PC-3 (cell line): Measurements from ENCODE around the gene RNF149. TPM values are rescaled to one million over a fixed set of nuclear protein-coding genes. Genes with fewer than 3 reads are reported as not detected.

Source experiments
- ATAC-seq: fragments of 200-7000 bp; cut with Tn5 transposase; 2 replicates; pipeline ENCODE4 v1.9.1; 2020; ENCODE audit warnings: mild to moderate bottlenecking, moderate library complexity
- BruUV-seq: library from RNA; stranded (reverse); fragments of 400-500 nt; replicated peaks from 2 replicates; lab custom pipeline; 2021; lab: Mats Ljungman, UMichigan
- CTCF ChIA-PET: fragments of 300-600 bp; sonication (Branson Sonifier 250); formaldehyde crosslinking; loops from one replicate; lab custom pipeline; 2022; ENCODE audit warnings: antibody characterized with exemption; lab: Charles Lee
- POLR2A ChIA-PET: fragments of 300-600 bp; sonication (Branson Sonifier 250); formaldehyde crosslinking; loops from one replicate; lab custom pipeline; 2022; ENCODE audit warnings: antibody characterized with exemption; ENCODE audit not compliant: unreplicated experiment; lab: Charles Lee
- DNase-seq: peaks from one replicate; pipeline ENCODE4 v3.0.0-alpha.2; 2015
- H2AFZ ChIP-seq: fragments of 300-600 bp; sonication (generic); 2 replicates; pipeline ENCODE4 v1.6.0; 2016; ENCODE audit warnings: antibody characterized with exemption, low read length
- H3F3A ChIP-seq: fragments of 300-600 bp; sonication (generic); one replicate; pipeline ENCODE4 v1.6.0; 2017; ENCODE audit warnings: antibody characterized with exemption, low read length, control low read depth, mild to moderate bottlenecking; ENCODE audit not compliant: unreplicated experiment
- H3K27ac ChIP-seq: fragments of 300-600 bp; sonication (generic); 2 replicates; pipeline ENCODE4 v1.5.1; 2016; ENCODE audit warnings: mild to moderate bottlenecking, low read length
- H3K27me3 ChIP-seq: fragments of 300-600 bp; sonication (generic); 2 replicates; pipeline ENCODE4 v1.6.1; 2016; ENCODE audit warnings: low read length, mixed read lengths
- H3K36me3 ChIP-seq: fragments of 300-600 bp; sonication (generic); 2 replicates; pipeline ENCODE4 v1.6.1; 2016; ENCODE audit warnings: low read depth, mixed run types, low read length, mixed read lengths
- H3K4me1 ChIP-seq: fragments of 300-600 bp; sonication (generic); 2 replicates; pipeline ENCODE4 v1.5.1; 2016; ENCODE audit warnings: low read length; ENCODE audit not compliant: insufficient read depth
- H3K4me2 ChIP-seq: fragments of 300-600 bp; sonication (generic); 2 replicates; pipeline ENCODE4 v1.6.0; 2016; ENCODE audit warnings: low read length
- H3K4me3 ChIP-seq: fragments of 300-600 bp; sonication (generic); 2 replicates; pipeline ENCODE4 v1.5.1; 2016; ENCODE audit warnings: mild to moderate bottlenecking, low read length, mixed read lengths
- H3K79me2 ChIP-seq: fragments of 300-600 bp; sonication (generic); 2 replicates; pipeline ENCODE4 v1.6.1; 2017; ENCODE audit warnings: low read length, mixed read lengths
- H3K9ac ChIP-seq: fragments of 300-600 bp; sonication (generic); 2 replicates; pipeline ENCODE4 v1.6.0; 2016; ENCODE audit warnings: mild to moderate bottlenecking, low read length
- H3K9me2 ChIP-seq: fragments of 300-600 bp; sonication (generic); replicated peaks from 2 replicates; pipeline ENCODE4 v1.6.1; 2016; ENCODE audit warnings: mixed run types, low read length, mixed read lengths
- H3K9me3 ChIP-seq: fragments of 300-600 bp; sonication (generic); 2 replicates; pipeline ENCODE4 v1.6.1; 2016; ENCODE audit warnings: low read length, mixed read lengths
- H4K20me1 ChIP-seq: fragments of 300-600 bp; sonication (generic); 2 replicates; pipeline ENCODE4 v1.6.1; 2016; ENCODE audit warnings: low read length, mixed read lengths
- CTCF ChIP-seq: fragments of 300-600 bp; sonication (generic); conservative IDR thresholded peaks from 2 replicates; pipeline ENCODE4 v1.5.1; 2017; ENCODE audit warnings: antibody characterized with exemption, low read depth, mild to moderate bottlenecking, low read length
- EZH2 ChIP-seq: fragments of 300-600 bp; sonication (generic); IDR thresholded peaks from one replicate; pipeline ENCODE4 v1.6.1; 2017; ENCODE audit warnings: antibody characterized with exemption, mild to moderate bottlenecking, low read length; ENCODE audit not compliant: unreplicated experiment
- EZH2phosphoT487 ChIP-seq: fragments of 300-600 bp; sonication (generic); IDR thresholded peaks from 2 replicates; pipeline ENCODE4 v1.6.1; 2018; ENCODE audit warnings: mild to moderate bottlenecking, antibody characterized with exemption, low read length, borderline replicate concordance
- intact Hi-C: fragments of 100-400 bp; cut with micrococcal nuclease; formaldehyde crosslinking; loops from 2 replicates; pipeline ENCODE4 v1.9.0; 2023
- total RNA-seq: library from RNA; depleted of rRNA; stranded (reverse); fragments of >200 nt; gene quantifications from 2 replicates; pipeline ENCODE4 v1.2.3, GENCODE V29; 2014

RNF149 gene
- total RNA-seq, 1 experiment from 2014 or later: 47.3 TPM

- H3K36me3 ChIP-seq: no peaks in the 10 kb centered on the region
- peak overlapping the region; percentile 10; the same call in 1 of the 2 replicates for H3K4me2 ChIP-seq
- ATAC-seq (no peak), DNase-seq (no peak)
- no peaks in the 10 kb centered on the region for H3K9me2 ChIP-seq
- no TSS peak for BruUV-seq
- no peak for TF ChIP-seq EZH2
- no peak for TF ChIP-seq EZH2phosphoT487
- TF ChIP-seq CTCF: no peak
- H3K27ac ChIP-seq: no peak overlapping the region
- no peaks in the 10 kb centered on the region for H3K79me2 ChIP-seq
- H3F3A ChIP-seq: no peaks in the 10 kb centered on the region
- no peak overlapping the region for H2AFZ ChIP-seq
- no peaks in the 10 kb centered on the region for H4K20me1 ChIP-seq
- no peak overlapping the region for H3K4me3 ChIP-seq
- ChIA-PET POLR2A (interaction anchor here (0.6 kb wide), 1 partner anchor 515 kb away, joined by 3 read pairs; no protein-coding TSS in a partner anchor), CTCF (no interaction called here)
- H3K4me1 ChIP-seq: no peaks in the 10 kb centered on the region
- intact Hi-C loops: no loop called here
- H3K9me3 ChIP-seq: no peaks in the 10 kb centered on the region
- no peaks in the 10 kb centered on the region for H3K27me3 ChIP-seq
- H3K9ac ChIP-seq: no peak overlapping the region
Measured at GRCh38 chr2:101231937-101232730, 76.4 kb downstream of the RNF149 start.

- Histone ChIP-seq H3K4me3 (no peak overlapping the region), H3K9ac (no peak overlapping the region), H3K4me2 (no peak overlapping the region), H4K20me1 (no peaks in the 10 kb centered on the region), H3K27ac (no peak overlapping the region), H3K4me1 (no peaks in the 10 kb centered on the region), H3K79me2 (no peaks in the 10 kb centered on the region), H2AFZ (no peak overlapping the region), H3K27me3 (no peaks in the 10 kb centered on the region), H3K9me2 (no peaks in the 10 kb centered on the region), H3F3A (no peaks in the 10 kb centered on the region), H3K36me3 (no peaks in the 10 kb centered on the region), H3K9me3 (no peaks in the 10 kb centered on the region)
- BruUV-seq: no TSS peak
- intact Hi-C loops: no loop called here
- ATAC-seq: no peak
- TF ChIP-seq EZH2 (no peak), CTCF (no peak), EZH2phosphoT487 (no peak)
- ChIA-PET CTCF (interaction anchor here (1.3 kb wide), 1 partner anchor 13 kb away, joined by 4 read pairs; no protein-coding TSS in a partner anchor), POLR2A (interaction anchor here (0.6 kb wide), 1 partner anchor 229 kb away, joined by 3 read pairs; the partner anchor contains the start of gene RPL31)
- no peak for DNase-seq
Measured at GRCh38 chr2:101231240-101231639, 77.3 kb downstream of the RNF149 start.

- CTCF ChIA-PET: interaction anchor here (1.3 kb wide), 1 partner anchor 13 kb away, joined by 4 read pairs; no protein-coding TSS in a partner anchor
- H3K9ac ChIP-seq: no peak overlapping the region
- ATAC-seq: no peak
- POLR2A ChIA-PET: interaction anchor here (0.5 kb wide), 1 partner anchor 631 kb away, joined by 16 read pairs; no protein-coding TSS in a partner anchor
- no peak for DNase-seq
- no peak overlapping the region for H2AFZ ChIP-seq
- intact Hi-C loops: no loop called here
- no TSS peak for BruUV-seq
- H4K20me1 ChIP-seq: no peaks in the 10 kb centered on the region
- no peak overlapping the region for H3K4me3 ChIP-seq
- H3K4me2 ChIP-seq: no peak overlapping the region
- no peaks in the 10 kb centered on the region for H3K79me2 ChIP-seq
- H3K9me2 ChIP-seq: no peaks in the 10 kb centered on the region
- H3K4me1 ChIP-seq: no peaks in the 10 kb centered on the region
- TF ChIP-seq EZH2 (no peak), EZH2phosphoT487 (no peak), CTCF (no peak)
- H3F3A ChIP-seq: no peaks in the 10 kb centered on the region
- no peaks in the 10 kb centered on the region for H3K36me3 ChIP-seq
- H3K27ac ChIP-seq: no peak overlapping the region
- H3K27me3 ChIP-seq: no peaks in the 10 kb centered on the region
- no peaks in the 10 kb centered on the region for H3K9me3 ChIP-seq
Measured at GRCh38 chr2:101230541-101231001, 77.9 kb downstream of the RNF149 start.
